GM23248 (cell line): Measurements from ENCODE around the gene USP40. TPM values are rescaled to one million over a fixed set of nuclear protein-coding genes. Genes with fewer than 3 reads are reported as not detected.

Experiments
- DNase-seq: peaks from one replicate; pipeline ENCODE4 v3.0.0-alpha.2; 2015
- H2AFZ ChIP-seq: fragments of 200-600 bp; sonication (generic); 2 replicates; pipeline ENCODE4 v1.6.1; 2016; ENCODE audit warnings: antibody characterized with exemption
- H3F3A ChIP-seq: fragments of 200-600 bp; sonication (generic); 2 replicates; pipeline ENCODE4 v1.6.1; 2016; ENCODE audit warnings: mild to moderate bottlenecking, antibody characterized with exemption, mixed run types; ENCODE audit not compliant: insufficient read depth
- H3K27ac ChIP-seq: fragments of 200-600 bp; sonication (generic); 2 replicates; pipeline ENCODE4 v1.5.1; 2016; ENCODE audit warnings: mild to moderate bottlenecking
- H3K27me3 ChIP-seq: fragments of 200-600 bp; sonication (generic); replicated peaks from 2 replicates; pipeline ENCODE4 v1.6.1; 2016; ENCODE audit warnings: mild to moderate bottlenecking; ENCODE audit not compliant: insufficient read depth
- H3K36me3 ChIP-seq: fragments of 200-600 bp; sonication (generic); 2 replicates; pipeline ENCODE4 v1.6.1; 2016; ENCODE audit warnings: low read depth, mild to moderate bottlenecking
- H3K4me1 ChIP-seq: fragments of 200-600 bp; sonication (generic); 2 replicates; pipeline ENCODE4 v1.6.1; 2016; ENCODE audit warnings: mild to moderate bottlenecking; ENCODE audit not compliant: insufficient read depth
- H3K4me2 ChIP-seq: fragments of 200-600 bp; sonication (generic); one replicate; pipeline ENCODE4 v1.6.1; 2016; ENCODE audit warnings: mild to moderate bottlenecking; ENCODE audit not compliant: unreplicated experiment
- H3K4me3 ChIP-seq: fragments of 200-600 bp; sonication (generic); 2 replicates; pipeline ENCODE4 v1.5.1; 2016; ENCODE audit warnings: mild to moderate bottlenecking
- H3K79me2 ChIP-seq: fragments of 200-600 bp; sonication (generic); 2 replicates; pipeline ENCODE4 v1.6.1; 2016; ENCODE audit warnings: mild to moderate bottlenecking; ENCODE audit not compliant: insufficient read depth
- H3K9ac ChIP-seq: fragments of 200-600 bp; sonication (generic); 2 replicates; pipeline ENCODE4 v1.6.1; 2016; ENCODE audit warnings: mild to moderate bottlenecking
- H3K9me2 ChIP-seq: fragments of 200-600 bp; sonication (generic); 2 replicates; pipeline ENCODE4 v1.6.1; 2016; ENCODE audit warnings: mixed run types, mild to moderate bottlenecking, moderate library complexity; ENCODE audit not compliant: insufficient read depth
- H3K9me3 ChIP-seq: fragments of 200-600 bp; sonication (generic); one replicate; pipeline ENCODE4 v1.6.1; 2017; ENCODE audit warnings: low read depth
- H4K20me1 ChIP-seq: fragments of 200-600 bp; sonication (generic); 2 replicates; pipeline ENCODE4 v1.6.0; 2016; ENCODE audit not compliant: insufficient read depth
- EZH2 ChIP-seq: fragments of 200-600 bp; sonication (generic); IDR thresholded peaks from 2 replicates; pipeline ENCODE4 v1.6.1; 2018; ENCODE audit warnings: antibody characterized with exemption, mild to moderate bottlenecking; ENCODE audit not compliant: insufficient read depth, poor library complexity, severe bottlenecking
- EZH2phosphoT487 ChIP-seq: fragments of 200-600 bp; sonication (generic); IDR thresholded peaks from 2 replicates; pipeline ENCODE4 v1.6.1; 2018; ENCODE audit warnings: antibody characterized with exemption, moderate library complexity, mild to moderate bottlenecking, low read depth; ENCODE audit not compliant: insufficient read depth
- WGBS, 2 experiments: methylation state at CpG; one replicate each; pipeline ENCODE4 v1.1.6; 2015 to 2017; ENCODE audit warnings: low lambda C conversion rate in 2 of 2, low coverage in 1 of 2; ENCODE audit errors: missing lambda C conversion rate in 2 of 2; 5-methylcytosine and 5-hydroxymethylcytosine counted together
- in situ Hi-C: fragments of 300-500 bp; cut with MboI; formaldehyde crosslinking; loops from 2 replicates; pipeline ENCODE4 v1.15.0; 2020
- polyA plus RNA-seq: library from polyadenylated mRNA; unstranded; fragments of >200 nt; fragmentation: Nextera tagmentation; extraction: Ambion mirVana; gene quantifications from 2 replicates; pipeline ENCODE4 v1.2.1, GENCODE V29; 2016
- total RNA-seq: library from RNA; depleted of rRNA; stranded (reverse); fragments of >200 nt; shearing (Covaris generic); gene quantifications from 2 replicates; pipeline ENCODE4 v1.2.3, GENCODE V29; 2014; rRNA removed

Gene USP40, protein sequence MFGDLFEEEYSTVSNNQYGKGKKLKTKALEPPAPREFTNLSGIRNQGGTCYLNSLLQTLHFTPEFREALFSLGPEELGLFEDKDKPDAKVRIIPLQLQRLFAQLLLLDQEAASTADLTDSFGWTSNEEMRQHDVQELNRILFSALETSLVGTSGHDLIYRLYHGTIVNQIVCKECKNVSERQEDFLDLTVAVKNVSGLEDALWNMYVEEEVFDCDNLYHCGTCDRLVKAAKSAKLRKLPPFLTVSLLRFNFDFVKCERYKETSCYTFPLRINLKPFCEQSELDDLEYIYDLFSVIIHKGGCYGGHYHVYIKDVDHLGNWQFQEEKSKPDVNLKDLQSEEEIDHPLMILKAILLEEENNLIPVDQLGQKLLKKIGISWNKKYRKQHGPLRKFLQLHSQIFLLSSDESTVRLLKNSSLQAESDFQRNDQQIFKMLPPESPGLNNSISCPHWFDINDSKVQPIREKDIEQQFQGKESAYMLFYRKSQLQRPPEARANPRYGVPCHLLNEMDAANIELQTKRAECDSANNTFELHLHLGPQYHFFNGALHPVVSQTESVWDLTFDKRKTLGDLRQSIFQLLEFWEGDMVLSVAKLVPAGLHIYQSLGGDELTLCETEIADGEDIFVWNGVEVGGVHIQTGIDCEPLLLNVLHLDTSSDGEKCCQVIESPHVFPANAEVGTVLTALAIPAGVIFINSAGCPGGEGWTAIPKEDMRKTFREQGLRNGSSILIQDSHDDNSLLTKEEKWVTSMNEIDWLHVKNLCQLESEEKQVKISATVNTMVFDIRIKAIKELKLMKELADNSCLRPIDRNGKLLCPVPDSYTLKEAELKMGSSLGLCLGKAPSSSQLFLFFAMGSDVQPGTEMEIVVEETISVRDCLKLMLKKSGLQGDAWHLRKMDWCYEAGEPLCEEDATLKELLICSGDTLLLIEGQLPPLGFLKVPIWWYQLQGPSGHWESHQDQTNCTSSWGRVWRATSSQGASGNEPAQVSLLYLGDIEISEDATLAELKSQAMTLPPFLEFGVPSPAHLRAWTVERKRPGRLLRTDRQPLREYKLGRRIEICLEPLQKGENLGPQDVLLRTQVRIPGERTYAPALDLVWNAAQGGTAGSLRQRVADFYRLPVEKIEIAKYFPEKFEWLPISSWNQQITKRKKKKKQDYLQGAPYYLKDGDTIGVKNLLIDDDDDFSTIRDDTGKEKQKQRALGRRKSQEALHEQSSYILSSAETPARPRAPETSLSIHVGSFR
- 31.0 and 36.8 TPM in 2 replicates for total RNA-seq
- polyA plus RNA-seq = 24.7 and 25.1 TPM in 2 replicates

DNA sequence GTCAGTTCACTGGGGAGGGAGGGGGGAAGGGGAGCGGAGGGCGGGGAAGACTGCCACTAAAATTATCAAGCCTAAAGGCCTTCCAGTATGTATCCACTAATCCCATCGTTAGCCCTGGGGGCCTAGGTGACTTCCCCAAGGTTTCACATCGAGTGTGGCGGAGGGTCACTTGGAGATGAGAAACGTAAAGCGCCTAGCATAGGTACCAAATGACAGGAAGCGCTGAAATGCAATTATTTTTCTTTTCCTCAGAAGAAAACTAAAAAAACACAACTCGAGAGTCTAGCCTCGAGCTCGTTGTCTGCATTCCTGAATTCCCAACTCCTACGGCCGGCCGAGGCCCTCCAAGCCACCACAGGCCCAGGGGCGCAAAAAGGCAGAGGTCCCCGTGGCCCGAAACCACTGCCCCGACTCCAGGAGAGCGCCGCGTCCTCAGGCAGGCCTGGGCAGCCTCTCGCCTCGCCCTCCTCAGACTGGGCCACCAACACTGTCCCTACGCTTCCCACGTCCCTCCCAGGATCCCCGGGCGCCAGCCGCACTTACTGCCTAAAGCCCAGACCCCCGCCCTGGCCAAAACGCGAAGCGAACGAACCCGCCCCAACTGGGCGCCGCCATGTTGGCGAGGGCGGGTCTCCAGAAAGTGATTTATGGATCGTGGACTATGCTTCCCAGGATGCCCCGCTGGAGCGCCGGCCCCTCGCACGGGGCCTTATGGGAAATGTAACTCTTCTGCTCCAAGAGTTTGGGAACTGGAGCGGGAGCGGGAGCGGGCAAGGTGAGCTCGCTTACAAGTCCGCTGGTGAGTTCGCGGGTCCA lies at the start of gene USP40:
Gene USP40 (minus strand): TSS at position 642 of the 816 bp plus-strand sequence. CDS start 1,228 bp downstream, outside the sequence.
- Histone ChIP-seq H4K20me1 (no peaks in the 10 kb centered on the region), H3K4me2 (peak within 1 kb of the TSS; percentile 92), H3K9me3 (no peaks in the 10 kb centered on the region), H3K27ac (peak within 1 kb of the TSS; percentile 89), H2AFZ (peak within 1 kb of the TSS; percentile 89), H3K4me3 (peak within 1 kb of the TSS; percentile 95), H3K9ac (peak within 1 kb of the TSS; percentile 99), H3K9me2 (no peaks in the 10 kb centered on the region), H3K79me2 (peaks cover 23% of the 10 kb centered on the region), H3K36me3 (no peaks in the 10 kb centered on the region), H3K4me1 (peaks cover 10% of the 10 kb centered on the region), H3K27me3 (no peaks in the 10 kb centered on the region; the same call in 1 of the 2 replicates), H3F3A (no peaks in the 10 kb centered on the region)
- no peak for TF ChIP-seq EZH2phosphoT487
- no peak for TF ChIP-seq EZH2
- DNase-seq = peak; percentile 96
- in situ Hi-C loops = no loop called here
- 0 to 1% methylated on average over 49 to 51 of the region's 51 CpGs for WGBS, 2 experiments

DNA sequence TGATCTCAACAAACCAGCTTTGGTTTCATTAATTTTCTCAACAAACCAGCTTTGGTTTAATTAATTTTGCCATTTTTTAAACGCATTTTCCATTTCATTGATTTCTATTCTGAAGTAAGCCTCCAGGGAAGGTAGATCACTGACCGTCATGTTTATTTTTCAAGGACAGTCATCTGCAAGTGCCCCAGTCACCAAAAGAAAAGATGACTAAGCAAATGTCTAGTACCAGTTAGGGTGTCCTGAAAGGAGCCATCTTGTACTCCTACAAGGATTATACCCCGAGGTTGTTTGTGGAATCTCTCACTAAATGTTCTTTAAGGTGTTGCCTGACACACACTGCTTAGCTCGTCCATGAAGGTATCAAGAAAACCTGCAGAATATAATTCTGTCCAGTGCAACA lies 44.7 kb upstream of the USP40 start:
- H3K27me3 ChIP-seq = no peaks in the 10 kb centered on the region
- H3K27ac ChIP-seq = no peak overlapping the region
- TF ChIP-seq EZH2 = no peak
- no peak for TF ChIP-seq EZH2phosphoT487
- H3K4me3 ChIP-seq = no peak overlapping the region
- 32 to 36% methylated on average over 4 of the region's 4 CpGs for WGBS, 2 experiments
- H3K36me3 ChIP-seq = no peaks in the 10 kb centered on the region
- no peaks in the 10 kb centered on the region for H3K9me3 ChIP-seq
- H3K79me2 ChIP-seq = no peaks in the 10 kb centered on the region
- no peaks in the 10 kb centered on the region for H3K4me1 ChIP-seq
- no peaks in the 10 kb centered on the region for H4K20me1 ChIP-seq
- no peak overlapping the region for H3K9ac ChIP-seq
- H3F3A ChIP-seq = no peaks in the 10 kb centered on the region
- no peaks in the 10 kb centered on the region for H3K9me2 ChIP-seq
- no peak overlapping the region for H3K4me2 ChIP-seq
- in situ Hi-C loops = no loop called here
- H2AFZ ChIP-seq = no peak overlapping the region
- no peak for DNase-seq

DNA sequence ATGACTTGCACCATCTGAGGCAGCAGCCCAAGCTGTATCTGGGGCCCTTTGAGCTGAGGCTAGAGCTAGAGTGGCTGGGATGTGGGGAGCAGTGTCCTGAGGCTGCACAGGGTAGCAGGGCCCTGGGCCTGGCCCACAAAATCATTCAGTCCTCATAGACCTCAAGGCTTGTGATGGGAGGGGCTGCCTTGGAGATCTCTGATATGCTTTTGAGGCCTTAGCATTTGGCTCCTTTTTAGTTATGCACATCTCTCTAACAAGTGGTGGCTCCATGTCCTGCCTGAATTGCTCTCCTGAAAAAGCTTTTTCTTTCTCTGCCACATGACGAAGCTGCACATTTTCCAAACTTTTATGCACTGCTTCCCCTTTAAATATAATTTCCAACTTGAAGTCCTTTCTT lies 39.1 kb upstream of the USP40 start:
- WGBS, 2 experiments = 23 to 35% methylated on average over 1 of the region's 1 CpG
- in situ Hi-C loops = no loop called here

More for the DNA sequence above, 39.1 kb upstream of the USP40 start:
- Histone ChIP-seq H3K27ac (no peak overlapping the region), H3K79me2 (no peaks in the 10 kb centered on the region), H3K27me3 (no peaks in the 10 kb centered on the region), H3K36me3 (no peaks in the 10 kb centered on the region), H3K4me1 (no peaks in the 10 kb centered on the region), H3K9me3 (no peaks in the 10 kb centered on the region), H3K4me2 (no peak overlapping the region), H3K9ac (no peak overlapping the region), H4K20me1 (no peaks in the 10 kb centered on the region), H3K4me3 (no peak overlapping the region), H3K9me2 (no peaks in the 10 kb centered on the region), H2AFZ (no peak overlapping the region), H3F3A (no peaks in the 10 kb centered on the region)
- TF ChIP-seq EZH2phosphoT487 (no peak), EZH2 (no peak)
- DNase-seq = no peak
